Suprapubic skin (tissue), 4 donors: ENCODE results near the gene NFYA. TPM values are rescaled to one million over a fixed set of nuclear protein-coding genes. Genes with fewer than 3 reads are reported as not detected.

ENCODE experiments used
- DNase-seq, 2 donors: peaks; one replicate each; pipeline ENCODE4 v3.0.0-alpha.2; 2019; ENCODE audit warnings: low spot score in 2 of 2
- H3K27ac ChIP-seq: fragments of 200-600 bp; sonication (generic); one replicate; pipeline ENCODE4 v1.5.1; 2019
- H3K27me3 ChIP-seq: fragments of 200-600 bp; sonication (generic); one replicate; pipeline ENCODE4 v1.5.1; 2019
- H3K36me3 ChIP-seq: fragments of 200-600 bp; sonication (generic); one replicate; pipeline ENCODE4 v1.5.1; 2019
- H3K4me1 ChIP-seq: fragments of 200-600 bp; sonication (generic); one replicate; pipeline ENCODE4 v1.5.1; 2019
- H3K4me3 ChIP-seq: fragments of 200-600 bp; sonication (generic); one replicate; pipeline ENCODE4 v1.5.1; 2019; ENCODE audit warnings: mild to moderate bottlenecking
- H3K9me3 ChIP-seq: fragments of 200-600 bp; sonication (generic); one replicate; pipeline ENCODE4 v1.5.1; 2019
- EP300 ChIP-seq: sonication (generic); formaldehyde crosslinking; IDR thresholded peaks from one replicate; pipeline ENCODE4 v1.6.1; 2017; ENCODE audit warnings: antibody characterized with exemption
- POLR2A ChIP-seq, 2 donors: fragments of 450-650 bp; IDR thresholded peaks; one replicate each; pipeline ENCODE4 v1.6.1; 2017; ENCODE audit warnings: antibody characterized with exemption in 2 of 2, mild to moderate bottlenecking in 2 of 2, moderate library complexity in 2 of 2
- POLR2AphosphoS5 ChIP-seq, 3 donors: sonication (generic); formaldehyde crosslinking; IDR thresholded peaks; one replicate each; pipeline ENCODE4 v1.6.1; 2017; ENCODE audit warnings: antibody characterized with exemption in 3 of 3
- WGBS: methylation state at CpG from one replicate; pipeline ENCODE4 v1.1.5; 2018; 5-methylcytosine and 5-hydroxymethylcytosine counted together
- total RNA-seq, 4 donors: library from RNA; depleted of rRNA; stranded (reverse); fragments of >200 nt; gene quantifications; one replicate each; pipeline ENCODE4 v1.1.0, GENCODE V29; 2016
- TF ChIP-seq, protein P1 (sequence below), 2 donors: fragments of 200-600 bp in 1 of 2; fragments of 450-650 bp in 1 of 2; sonication (generic) in 1 of 2; IDR thresholded peaks; one replicate each; pipeline ENCODE4 v1.5.1; 2016 to 2019; ENCODE audit warnings: antibody characterized with exemption in 2 of 2, mild to moderate bottlenecking in 1 of 2, moderate library complexity in 1 of 2

Gene NFYA
- total RNA-seq, 4 donors from 2014 or later, result 19.7 to 33.0 (median 24.2) TPM

DNA sequence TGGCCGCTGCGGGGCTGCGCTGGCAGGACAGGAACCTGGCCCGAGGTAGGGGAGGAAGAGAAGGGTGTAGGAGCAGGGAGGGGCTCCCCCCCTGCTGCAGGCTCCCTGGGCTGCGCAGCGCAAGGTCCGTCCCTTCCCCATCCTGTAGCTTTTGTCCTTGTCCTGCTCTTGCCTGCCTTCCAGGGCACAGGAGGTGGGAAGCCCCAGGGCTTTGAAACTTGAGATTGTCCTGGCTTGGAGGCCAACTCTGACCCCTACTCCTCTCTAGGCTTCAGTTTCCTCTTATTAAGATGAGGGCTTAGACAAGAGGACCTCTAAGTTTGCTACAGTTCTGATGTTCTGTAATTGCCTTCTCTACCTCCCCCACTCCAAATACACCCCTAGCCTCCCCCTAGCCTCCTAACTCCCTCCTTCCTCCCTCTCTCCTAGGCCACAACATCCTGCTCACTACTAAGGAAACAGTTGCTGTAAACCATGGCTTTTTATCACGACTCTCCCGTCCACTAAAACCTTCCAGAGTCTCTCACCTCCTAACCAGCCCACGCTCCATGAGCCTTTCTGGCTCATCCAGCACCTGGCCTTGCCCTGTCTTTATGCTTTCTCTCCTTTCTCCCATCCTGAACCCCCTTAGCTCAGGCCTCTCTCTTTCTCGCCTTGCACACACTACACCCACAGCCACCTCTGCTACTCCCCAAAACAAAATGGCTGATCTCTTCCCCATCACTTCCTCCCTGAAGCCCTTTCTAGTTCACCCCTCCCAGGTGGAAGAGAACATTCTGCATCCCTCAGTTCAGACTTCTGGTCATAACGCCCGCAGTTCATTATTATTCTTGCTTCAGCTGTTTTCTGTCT lies 44.0 kb upstream of the NFYA start:
- TF ChIP-seq POLR2A (IDR thresholded peaks at IDR 0.05) (no peak), EP300 (no peak), POLR2AphosphoS5 (IDR thresholded peaks at IDR 0.05) (no peak)
- TF ChIP-seq, protein P1, sequence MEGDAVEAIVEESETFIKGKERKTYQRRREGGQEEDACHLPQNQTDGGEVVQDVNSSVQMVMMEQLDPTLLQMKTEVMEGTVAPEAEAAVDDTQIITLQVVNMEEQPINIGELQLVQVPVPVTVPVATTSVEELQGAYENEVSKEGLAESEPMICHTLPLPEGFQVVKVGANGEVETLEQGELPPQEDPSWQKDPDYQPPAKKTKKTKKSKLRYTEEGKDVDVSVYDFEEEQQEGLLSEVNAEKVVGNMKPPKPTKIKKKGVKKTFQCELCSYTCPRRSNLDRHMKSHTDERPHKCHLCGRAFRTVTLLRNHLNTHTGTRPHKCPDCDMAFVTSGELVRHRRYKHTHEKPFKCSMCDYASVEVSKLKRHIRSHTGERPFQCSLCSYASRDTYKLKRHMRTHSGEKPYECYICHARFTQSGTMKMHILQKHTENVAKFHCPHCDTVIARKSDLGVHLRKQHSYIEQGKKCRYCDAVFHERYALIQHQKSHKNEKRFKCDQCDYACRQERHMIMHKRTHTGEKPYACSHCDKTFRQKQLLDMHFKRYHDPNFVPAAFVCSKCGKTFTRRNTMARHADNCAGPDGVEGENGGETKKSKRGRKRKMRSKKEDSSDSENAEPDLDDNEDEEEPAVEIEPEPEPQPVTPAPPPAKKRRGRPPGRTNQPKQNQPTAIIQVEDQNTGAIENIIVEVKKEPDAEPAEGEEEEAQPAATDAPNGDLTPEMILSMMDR (IDR thresholded peaks at IDR 0.05), result no peak
- peak overlapping the region; percentile 53 for H3K4me3 ChIP-seq
- DNase-seq, result no peak

DNA sequence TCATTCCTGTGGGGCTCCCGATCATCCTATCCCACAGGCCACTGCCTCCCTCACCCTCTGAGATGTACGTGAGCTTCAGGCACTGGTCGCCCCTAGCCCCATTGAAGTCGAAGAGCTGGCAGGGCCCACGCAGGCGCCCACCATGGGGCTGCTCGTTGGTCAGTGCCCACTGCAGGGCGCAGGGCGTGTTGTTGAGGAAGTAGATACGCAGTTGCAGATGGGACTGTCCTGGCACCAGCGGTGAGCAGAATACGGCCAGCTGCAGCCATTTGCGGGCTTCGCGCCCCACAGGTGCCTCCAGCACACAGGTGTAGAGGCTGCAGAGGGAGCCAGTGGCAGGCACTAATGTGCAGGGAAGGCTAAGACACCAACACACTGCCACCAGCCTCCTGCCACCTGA lies 39.9 kb upstream of the NFYA start:
- H3K9me3 ChIP-seq, result no peaks in the 10 kb centered on the region
- no peak overlapping the region for H3K4me3 ChIP-seq
- H3K27me3 ChIP-seq, result no peaks in the 10 kb centered on the region
- no peak overlapping the region for H3K27ac ChIP-seq
- DNase-seq, result no peak
- WGBS, result 100% methylated on average over 1 of the region's 15 CpGs
- TF ChIP-seq EP300, result no peak
- TF ChIP-seq POLR2AphosphoS5 (IDR thresholded peaks at IDR 0.05), result no peak
- H3K36me3 ChIP-seq, result no peaks in the 10 kb centered on the region
- peaks cover 17% of the 10 kb centered on the region for H3K4me1 ChIP-seq

More for the DNA sequence above, 44.0 kb upstream of the NFYA start:
- WGBS, result 47% methylated on average over 13 of the region's 13 CpGs
- no peaks in the 10 kb centered on the region for H3K36me3 ChIP-seq
- no peaks in the 10 kb centered on the region for H3K27me3 ChIP-seq
- H3K4me1 ChIP-seq, result peaks cover 18% of the 10 kb centered on the region
- no peaks in the 10 kb centered on the region for H3K9me3 ChIP-seq
- H3K27ac ChIP-seq, result peak overlapping the region; percentile 14

DNA sequence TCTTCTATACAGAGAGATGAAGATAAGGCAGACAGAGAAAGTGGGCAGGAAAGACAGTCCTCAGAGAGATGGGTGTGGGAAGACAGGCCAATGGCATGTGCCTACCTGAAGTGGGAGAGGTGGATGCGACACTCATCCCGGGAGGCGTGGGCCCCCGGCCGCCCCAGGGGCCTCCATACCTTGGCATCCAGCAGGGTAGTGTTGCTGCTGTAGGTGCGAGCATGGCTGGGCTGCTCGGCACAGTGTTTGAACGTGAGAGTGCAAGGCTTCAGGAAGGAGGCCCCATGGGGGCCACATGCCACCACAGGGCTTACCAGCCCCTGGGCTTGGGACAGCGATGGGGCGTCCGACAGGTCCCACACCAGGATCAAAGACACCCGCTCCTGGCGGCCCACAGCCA lies 39.0 kb upstream of the NFYA start:
- H3K4me3 ChIP-seq, result no peak overlapping the region
- no peak for DNase-seq
- no peak overlapping the region for H3K27ac ChIP-seq
- H3K27me3 ChIP-seq, result no peaks in the 10 kb centered on the region
- peaks cover 9% of the 10 kb centered on the region for H3K4me1 ChIP-seq
- no peaks in the 10 kb centered on the region for H3K9me3 ChIP-seq
- 89% methylated on average over 10 of the region's 13 CpGs for WGBS
- no peak for TF ChIP-seq POLR2A (IDR thresholded peaks at IDR 0.05)
- no peak for TF ChIP-seq EP300
- TF ChIP-seq, protein P1 (IDR thresholded peaks at IDR 0.05), result no peak
- no peak for TF ChIP-seq POLR2AphosphoS5 (IDR thresholded peaks at IDR 0.05)
- no peaks in the 10 kb centered on the region for H3K36me3 ChIP-seq

DNA sequence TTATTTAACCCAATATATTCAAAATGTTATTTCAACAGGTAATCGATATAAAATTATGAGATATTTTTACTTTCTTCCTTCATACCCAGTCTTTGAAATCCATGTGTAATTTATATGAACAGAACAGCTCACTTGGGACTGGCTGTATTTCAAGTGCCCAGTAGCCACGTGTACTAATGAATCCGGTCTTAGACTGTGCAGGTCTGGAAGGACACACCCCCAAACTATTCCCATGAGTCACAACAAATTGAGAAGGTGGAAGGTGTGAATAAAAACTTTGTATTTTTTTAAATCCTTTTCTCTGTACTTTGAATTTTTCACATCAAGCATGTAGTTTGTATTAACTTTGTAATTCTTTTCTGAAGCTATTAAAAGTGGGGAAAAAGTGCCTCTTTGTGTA lies 36.6 kb upstream of the NFYA start:
- no peaks in the 10 kb centered on the region for H3K36me3 ChIP-seq
- no peak for TF ChIP-seq POLR2A (IDR thresholded peaks at IDR 0.05)
- no peak for TF ChIP-seq EP300
- no peak for TF ChIP-seq POLR2AphosphoS5 (IDR thresholded peaks at IDR 0.05)
- TF ChIP-seq, protein P1 (IDR thresholded peaks at IDR 0.05), result no peak
- 45% methylated on average over 3 of the region's 3 CpGs for WGBS
- peaks cover 8% of the 10 kb centered on the region for H3K4me1 ChIP-seq
- H3K27ac ChIP-seq, result no peak overlapping the region
- DNase-seq, result no peak
- no peaks in the 10 kb centered on the region for H3K27me3 ChIP-seq
- no peak overlapping the region for H3K4me3 ChIP-seq
- H3K9me3 ChIP-seq, result no peaks in the 10 kb centered on the region

DNA sequence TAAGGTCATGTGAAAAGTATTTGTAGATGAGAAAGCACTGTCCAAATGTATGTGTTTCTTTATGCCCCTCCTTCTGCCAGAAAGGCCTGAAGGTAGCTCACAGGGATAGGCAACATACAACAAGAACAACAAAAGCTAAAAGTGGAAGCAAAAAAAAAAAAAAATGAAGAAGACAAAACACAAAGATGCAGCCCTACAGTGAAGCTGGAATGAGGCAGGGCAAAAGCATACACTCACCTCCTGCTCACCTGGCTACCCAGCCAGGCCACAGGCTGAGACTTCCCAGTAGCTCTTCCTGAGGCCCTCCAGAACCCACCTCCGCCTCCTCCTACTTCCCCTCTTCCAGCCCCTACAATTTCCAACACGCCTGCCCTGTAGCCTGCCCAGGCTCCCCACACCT lies 36.2 kb upstream of the NFYA start:
- Histone ChIP-seq H3K27me3 (no peaks in the 10 kb centered on the region), H3K4me3 (no peak overlapping the region), H3K36me3 (no peaks in the 10 kb centered on the region), H3K27ac (no peak overlapping the region), H3K9me3 (no peaks in the 10 kb centered on the region), H3K4me1 (peaks cover 8% of the 10 kb centered on the region)
- WGBS, result 51% methylated on average over 2 of the region's 2 CpGs
- TF ChIP-seq EP300 (no peak), POLR2A (IDR thresholded peaks at IDR 0.05) (no peak)
- no peak for DNase-seq

DNA sequence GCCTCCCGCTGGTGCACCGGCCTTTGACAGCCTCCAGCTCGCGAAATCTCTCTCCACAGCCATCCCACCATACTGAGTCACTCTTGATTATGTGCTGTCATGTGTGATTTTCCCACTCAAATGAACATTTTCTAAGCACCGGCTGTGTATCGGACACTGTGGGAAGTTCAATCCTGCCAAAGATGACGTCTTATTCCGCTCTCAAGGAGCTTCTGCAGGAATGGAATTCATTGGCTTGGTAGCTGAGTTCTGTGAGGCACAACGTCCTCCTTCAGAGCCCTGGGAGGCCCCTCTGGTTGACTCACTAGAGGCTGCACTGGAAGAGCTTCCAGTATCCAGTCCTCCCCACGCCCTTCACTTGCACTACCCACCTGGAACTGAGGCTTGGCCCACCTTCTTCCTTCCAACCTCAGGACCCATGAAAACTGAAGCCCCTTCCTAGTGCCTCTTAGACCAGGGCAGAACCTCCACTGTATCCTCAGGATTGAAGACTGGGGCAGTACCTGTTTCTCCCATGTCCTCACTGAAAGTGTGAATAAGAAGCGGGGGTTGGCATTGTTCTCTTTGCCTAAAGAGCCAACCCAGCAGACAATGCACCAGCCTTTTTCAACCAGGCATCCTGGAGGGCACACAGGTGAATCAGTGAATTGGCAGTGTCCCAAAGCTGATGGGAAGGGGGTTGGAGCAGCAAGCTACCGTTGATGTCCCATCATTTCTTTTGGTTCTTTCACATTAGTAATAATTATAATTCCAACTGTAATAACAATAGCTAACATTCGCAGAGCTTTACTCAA lies 35.5 kb upstream of the NFYA start:
- 66% methylated on average over 13 of the region's 13 CpGs for WGBS

More for the DNA sequence above, 35.5 kb upstream of the NFYA start:
- TF ChIP-seq POLR2A (IDR thresholded peaks at IDR 0.05) (no peak), EP300 (no peak), POLR2AphosphoS5 (IDR thresholded peaks at IDR 0.05) (no peak)
- TF ChIP-seq, protein P1 (IDR thresholded peaks at IDR 0.05), result no peak
- no peak overlapping the region for H3K27ac ChIP-seq
- DNase-seq, result peak in 1 of 2 donors; percentile 14
- peaks cover 8% of the 10 kb centered on the region for H3K4me1 ChIP-seq
- no peaks in the 10 kb centered on the region for H3K9me3 ChIP-seq
- H3K27me3 ChIP-seq, result no peaks in the 10 kb centered on the region
- H3K4me3 ChIP-seq, result no peak overlapping the region
- H3K36me3 ChIP-seq, result no peaks in the 10 kb centered on the region
